GM23338 (cell line): Measurements from ENCODE around the gene MAPKAPK2. TPM values are rescaled to one million over a fixed set of nuclear protein-coding genes. Genes with fewer than 3 reads are reported as not detected.

ENCODE experiments used
- CREB1 ChIP-seq: fragments of 250-450 bp; sonication (Bioruptor Pico); IDR thresholded peaks from 2 replicates; pipeline ENCODE4 v1.5.0; 2020; ENCODE audit warnings: low read depth, mild to moderate bottlenecking, moderate library complexity
- EZH2 ChIP-seq: fragments of 200-600 bp; sonication (generic); IDR thresholded peaks from one replicate; pipeline ENCODE4 v1.8.0; 2017; ENCODE audit warnings: antibody characterized with exemption, mild to moderate bottlenecking, low read depth; ENCODE audit not compliant: unreplicated experiment
- EZH2phosphoT487 ChIP-seq: fragments of 200-600 bp; sonication (generic); IDR thresholded peaks from one replicate; pipeline ENCODE4 v1.8.1; 2018; ENCODE audit warnings: antibody characterized with exemption; ENCODE audit not compliant: unreplicated experiment
- JUNB ChIP-seq: IDR thresholded peaks from one replicate; pipeline ENCODE4 v1.6.1; 2016; ENCODE audit warnings: antibody characterized with exemption; ENCODE audit not compliant: unreplicated experiment
- NANOG ChIP-seq: IDR thresholded peaks from 2 replicates; pipeline ENCODE4 v1.6.1; 2016; ENCODE audit warnings: antibody characterized with exemption, borderline replicate concordance
- POLR2AphosphoS5 ChIP-seq: IDR thresholded peaks from 2 replicates; pipeline ENCODE4 v1.6.1; 2016; ENCODE audit warnings: antibody characterized with exemption, low read depth
- STAT1 ChIP-seq: IDR thresholded peaks from one replicate; pipeline ENCODE4 v1.6.1; 2016; ENCODE audit warnings: antibody characterized with exemption; ENCODE audit not compliant: unreplicated experiment
- polyA plus RNA-seq: library from polyadenylated mRNA; unstranded; fragments of >200 nt; fragmentation: Nextera tagmentation; extraction: Ambion mirVana; gene quantifications from 2 replicates; pipeline ENCODE4 v1.2.1, GENCODE V29; 2016
- total RNA-seq: library from RNA; depleted of rRNA; stranded (reverse); fragments of >200 nt; shearing (Covaris generic); gene quantifications from 2 replicates; pipeline ENCODE4 v1.2.3, GENCODE V29; 2014
- TF ChIP-seq, protein P1 (sequence below): fragments of 250-450 bp; sonication (Bioruptor Pico); IDR thresholded peaks from 2 replicates; pipeline ENCODE4 v1.5.0; 2020; ENCODE audit warnings: mild to moderate bottlenecking, moderate library complexity
- TF ChIP-seq, protein P2 (sequence below): IDR thresholded peaks from one replicate; pipeline ENCODE4 v1.6.1; 2018; ENCODE audit warnings: antibody characterized with exemption; ENCODE audit not compliant: unreplicated experiment
- TF ChIP-seq, protein P3 (sequence below): IDR thresholded peaks from 2 replicates; pipeline ENCODE4 v1.6.1; 2016; ENCODE audit warnings: antibody characterized with exemption

MAPKAPK2 gene
- total and polyA plus RNA-seq, 2 experiments from 2014 or later, result 10.1 to 30.4 TPM

DNA sequence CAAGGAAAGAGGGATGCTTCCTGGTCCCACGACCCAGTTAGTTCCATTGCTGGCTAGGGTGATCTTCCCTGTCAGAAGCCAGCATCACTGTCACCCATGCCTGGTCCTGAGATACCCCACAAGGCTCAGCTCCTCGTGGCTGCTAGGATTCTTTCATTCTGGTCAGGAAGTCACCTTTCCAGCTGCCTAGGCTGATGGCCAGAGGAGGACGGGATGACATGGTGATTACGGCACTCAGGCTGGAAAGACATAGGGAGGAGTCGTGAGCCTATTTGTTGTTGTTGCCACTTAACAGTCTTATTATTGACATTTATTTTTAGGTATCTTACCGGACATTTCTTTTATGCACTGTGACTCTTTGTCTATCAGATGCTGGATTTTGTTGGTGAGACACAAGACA, 20.0 kb upstream of the MAPKAPK2 start (continued):
- TF ChIP-seq, protein P1, sequence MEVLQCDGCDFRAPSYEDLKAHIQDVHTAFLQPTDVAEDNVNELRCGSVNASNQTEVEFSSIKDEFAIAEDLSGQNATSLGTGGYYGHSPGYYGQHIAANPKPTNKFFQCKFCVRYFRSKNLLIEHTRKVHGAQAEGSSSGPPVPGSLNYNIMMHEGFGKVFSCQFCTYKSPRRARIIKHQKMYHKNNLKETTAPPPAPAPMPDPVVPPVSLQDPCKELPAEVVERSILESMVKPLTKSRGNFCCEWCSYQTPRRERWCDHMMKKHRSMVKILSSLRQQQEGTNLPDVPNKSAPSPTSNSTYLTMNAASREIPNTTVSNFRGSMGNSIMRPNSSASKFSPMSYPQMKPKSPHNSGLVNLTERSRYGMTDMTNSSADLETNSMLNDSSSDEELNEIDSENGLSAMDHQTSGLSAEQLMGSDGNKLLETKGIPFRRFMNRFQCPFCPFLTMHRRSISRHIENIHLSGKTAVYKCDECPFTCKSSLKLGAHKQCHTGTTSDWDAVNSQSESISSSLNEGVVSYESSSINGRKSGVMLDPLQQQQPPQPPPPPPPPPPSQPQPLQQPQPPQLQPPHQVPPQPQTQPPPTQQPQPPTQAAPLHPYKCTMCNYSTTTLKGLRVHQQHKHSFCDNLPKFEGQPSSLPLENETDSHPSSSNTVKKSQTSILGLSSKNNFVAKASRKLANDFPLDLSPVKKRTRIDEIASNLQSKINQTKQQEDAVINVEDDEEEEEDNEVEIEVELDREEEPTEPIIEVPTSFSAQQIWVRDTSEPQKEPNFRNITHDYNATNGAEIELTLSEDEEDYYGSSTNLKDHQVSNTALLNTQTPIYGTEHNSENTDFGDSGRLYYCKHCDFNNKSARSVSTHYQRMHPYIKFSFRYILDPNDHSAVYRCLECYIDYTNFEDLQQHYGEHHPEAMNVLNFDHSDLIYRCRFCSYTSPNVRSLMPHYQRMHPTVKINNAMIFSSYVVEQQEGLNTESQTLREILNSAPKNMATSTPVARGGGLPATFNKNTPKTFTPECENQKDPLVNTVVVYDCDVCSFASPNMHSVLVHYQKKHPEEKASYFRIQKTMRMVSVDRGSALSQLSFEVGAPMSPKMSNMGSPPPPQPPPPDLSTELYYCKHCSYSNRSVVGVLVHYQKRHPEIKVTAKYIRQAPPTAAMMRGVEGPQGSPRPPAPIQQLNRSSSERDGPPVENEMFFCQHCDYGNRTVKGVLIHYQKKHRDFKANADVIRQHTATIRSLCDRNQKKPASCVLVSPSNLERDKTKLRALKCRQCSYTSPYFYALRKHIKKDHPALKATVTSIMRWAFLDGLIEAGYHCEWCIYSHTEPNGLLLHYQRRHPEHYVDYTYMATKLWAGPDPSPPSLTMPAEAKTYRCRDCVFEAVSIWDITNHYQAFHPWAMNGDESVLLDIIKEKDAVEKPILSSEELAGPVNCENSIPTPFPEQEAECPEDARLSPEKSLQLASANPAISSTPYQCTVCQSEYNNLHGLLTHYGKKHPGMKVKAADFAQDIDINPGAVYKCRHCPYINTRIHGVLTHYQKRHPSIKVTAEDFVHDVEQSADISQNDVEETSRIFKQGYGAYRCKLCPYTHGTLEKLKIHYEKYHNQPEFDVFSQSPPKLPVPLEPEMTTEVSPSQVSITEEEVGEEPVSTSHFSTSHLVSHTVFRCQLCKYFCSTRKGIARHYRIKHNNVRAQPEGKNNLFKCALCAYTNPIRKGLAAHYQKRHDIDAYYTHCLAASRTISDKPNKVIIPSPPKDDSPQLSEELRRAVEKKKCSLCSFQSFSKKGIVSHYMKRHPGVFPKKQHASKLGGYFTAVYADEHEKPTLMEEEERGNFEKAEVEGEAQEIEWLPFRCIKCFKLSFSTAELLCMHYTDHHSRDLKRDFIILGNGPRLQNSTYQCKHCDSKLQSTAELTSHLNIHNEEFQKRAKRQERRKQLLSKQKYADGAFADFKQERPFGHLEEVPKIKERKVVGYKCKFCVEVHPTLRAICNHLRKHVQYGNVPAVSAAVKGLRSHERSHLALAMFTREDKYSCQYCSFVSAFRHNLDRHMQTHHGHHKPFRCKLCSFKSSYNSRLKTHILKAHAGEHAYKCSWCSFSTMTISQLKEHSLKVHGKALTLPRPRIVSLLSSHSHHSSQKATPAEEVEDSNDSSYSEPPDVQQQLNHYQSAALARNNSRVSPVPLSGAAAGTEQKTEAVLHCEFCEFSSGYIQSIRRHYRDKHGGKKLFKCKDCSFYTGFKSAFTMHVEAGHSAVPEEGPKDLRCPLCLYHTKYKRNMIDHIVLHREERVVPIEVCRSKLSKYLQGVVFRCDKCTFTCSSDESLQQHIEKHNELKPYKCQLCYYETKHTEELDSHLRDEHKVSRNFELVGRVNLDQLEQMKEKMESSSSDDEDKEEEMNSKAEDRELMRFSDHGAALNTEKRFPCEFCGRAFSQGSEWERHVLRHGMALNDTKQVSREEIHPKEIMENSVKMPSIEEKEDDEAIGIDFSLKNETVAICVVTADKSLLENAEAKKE, result no peak
- TF ChIP-seq EZH2phosphoT487 (no peak), STAT1 (no peak), NANOG (no peak), JUNB (no peak), POLR2AphosphoS5 (no peak), CREB1 (CRISPR knock-in tag) (no peak), EZH2 (no peak)
- TF ChIP-seq, protein P2, sequence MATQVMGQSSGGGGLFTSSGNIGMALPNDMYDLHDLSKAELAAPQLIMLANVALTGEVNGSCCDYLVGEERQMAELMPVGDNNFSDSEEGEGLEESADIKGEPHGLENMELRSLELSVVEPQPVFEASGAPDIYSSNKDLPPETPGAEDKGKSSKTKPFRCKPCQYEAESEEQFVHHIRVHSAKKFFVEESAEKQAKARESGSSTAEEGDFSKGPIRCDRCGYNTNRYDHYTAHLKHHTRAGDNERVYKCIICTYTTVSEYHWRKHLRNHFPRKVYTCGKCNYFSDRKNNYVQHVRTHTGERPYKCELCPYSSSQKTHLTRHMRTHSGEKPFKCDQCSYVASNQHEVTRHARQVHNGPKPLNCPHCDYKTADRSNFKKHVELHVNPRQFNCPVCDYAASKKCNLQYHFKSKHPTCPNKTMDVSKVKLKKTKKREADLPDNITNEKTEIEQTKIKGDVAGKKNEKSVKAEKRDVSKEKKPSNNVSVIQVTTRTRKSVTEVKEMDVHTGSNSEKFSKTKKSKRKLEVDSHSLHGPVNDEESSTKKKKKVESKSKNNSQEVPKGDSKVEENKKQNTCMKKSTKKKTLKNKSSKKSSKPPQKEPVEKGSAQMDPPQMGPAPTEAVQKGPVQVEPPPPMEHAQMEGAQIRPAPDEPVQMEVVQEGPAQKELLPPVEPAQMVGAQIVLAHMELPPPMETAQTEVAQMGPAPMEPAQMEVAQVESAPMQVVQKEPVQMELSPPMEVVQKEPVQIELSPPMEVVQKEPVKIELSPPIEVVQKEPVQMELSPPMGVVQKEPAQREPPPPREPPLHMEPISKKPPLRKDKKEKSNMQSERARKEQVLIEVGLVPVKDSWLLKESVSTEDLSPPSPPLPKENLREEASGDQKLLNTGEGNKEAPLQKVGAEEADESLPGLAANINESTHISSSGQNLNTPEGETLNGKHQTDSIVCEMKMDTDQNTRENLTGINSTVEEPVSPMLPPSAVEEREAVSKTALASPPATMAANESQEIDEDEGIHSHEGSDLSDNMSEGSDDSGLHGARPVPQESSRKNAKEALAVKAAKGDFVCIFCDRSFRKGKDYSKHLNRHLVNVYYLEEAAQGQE, result no peak
- TF ChIP-seq, protein P3, sequence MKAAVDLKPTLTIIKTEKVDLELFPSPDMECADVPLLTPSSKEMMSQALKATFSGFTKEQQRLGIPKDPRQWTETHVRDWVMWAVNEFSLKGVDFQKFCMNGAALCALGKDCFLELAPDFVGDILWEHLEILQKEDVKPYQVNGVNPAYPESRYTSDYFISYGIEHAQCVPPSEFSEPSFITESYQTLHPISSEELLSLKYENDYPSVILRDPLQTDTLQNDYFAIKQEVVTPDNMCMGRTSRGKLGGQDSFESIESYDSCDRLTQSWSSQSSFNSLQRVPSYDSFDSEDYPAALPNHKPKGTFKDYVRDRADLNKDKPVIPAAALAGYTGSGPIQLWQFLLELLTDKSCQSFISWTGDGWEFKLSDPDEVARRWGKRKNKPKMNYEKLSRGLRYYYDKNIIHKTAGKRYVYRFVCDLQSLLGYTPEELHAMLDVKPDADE, result no peak
